Mucosa of gallbladder (tissue), 1 donor: ENCODE results near the gene SAP30. TPM values are rescaled to one million over a fixed set of nuclear protein-coding genes. Genes with fewer than 3 reads are reported as not detected.

Experiments used
- DNase-seq: peaks from one replicate; pipeline ENCODE4 v3.0.0-alpha.2; 2020; ENCODE audit warnings: low spot score
- total RNA-seq: library from RNA; stranded (reverse); gene quantifications from one replicate; pipeline ENCODE4 v1.2.1, GENCODE V29; 2021
- donor health status: DM: no; HTN: no; CAD: no.

The SAP30 gene
- total RNA-seq, 1 donor from 2014 or later = 16.4 TPM

- no peak for DNase-seq
Measured at GRCh38 chr4:173367946-173368345, 2.8 kb upstream of the SAP30 start.

- DNase-seq = no peak
Measured at GRCh38 chr4:173370130-173370476, 651 bp upstream of the SAP30 start.

GRCh38 chr4:173371292-173372192 is 788 bp downstream of the SAP30 start:
- DNase-seq = peak; percentile 70

GRCh38 chr4:173374588-173374987 is 3.8 kb downstream of the SAP30 start:
- no peak for DNase-seq

- DNase-seq = no peak
Measured at GRCh38 chr4:173379929-173380328, 9.2 kb downstream of the SAP30 start.

- no peak for DNase-seq
Measured at GRCh38 chr4:173380987-173381386, 10.2 kb downstream of the SAP30 start.

GRCh38 chr4:173381610-173382009 is 10.9 kb downstream of the SAP30 start:
- no peak for DNase-seq

GRCh38 chr4:173382349-173382748 is 11.6 kb downstream of the SAP30 start:
- no peak for DNase-seq

- DNase-seq = no peak
Measured at GRCh38 chr4:173386751-173387150, 16.0 kb downstream of the SAP30 start.

- DNase-seq = no peak
Measured at GRCh38 chr4:173391701-173392100, 20.9 kb downstream of the SAP30 start.

GRCh38 chr4:173397604-173398003 is 26.9 kb downstream of the SAP30 start:
- no peak for DNase-seq

GRCh38 chr4:173398220-173398619 is 27.5 kb downstream of the SAP30 start:
- DNase-seq = no peak

- DNase-seq = no peak
Measured at GRCh38 chr4:173398779-173399415, 28.1 kb downstream of the SAP30 start, which contains the start of gene SCRG1. TSS of gene SCRG1 (minus strand) at chr4:173399116. CDS start at chr4:173391414, 7,702 bp downstream.

GRCh38 chr4:173401063-173401462 is 30.3 kb downstream of the SAP30 start:
- no peak for DNase-seq

- DNase-seq = no peak
Measured at GRCh38 chr4:173403051-173403450, 32.3 kb downstream of the SAP30 start.

GRCh38 chr4:173404296-173404865 is 33.6 kb downstream of the SAP30 start:
- no peak for DNase-seq

GRCh38 chr4:173405840-173406606 is 35.3 kb downstream of the SAP30 start:
- no peak for DNase-seq

GRCh38 chr4:173410079-173410478 is 39.3 kb downstream of the SAP30 start:
- no peak for DNase-seq

- no peak for DNase-seq
Measured at GRCh38 chr4:173411106-173411693, 40.4 kb downstream of the SAP30 start.

GRCh38 chr4:173413036-173413435 is 42.3 kb downstream of the SAP30 start:
- no peak for DNase-seq

- no peak for DNase-seq
Measured at GRCh38 chr4:173414456-173414855, 43.7 kb downstream of the SAP30 start.

GRCh38 chr4:173415092-173415491 is 44.3 kb downstream of the SAP30 start:
- DNase-seq = no peak
